ENCODE data around the gene HIP1. TPM values are rescaled to one million over a fixed set of nuclear protein-coding genes. Genes with fewer than 3 reads are reported as not detected.

The HIP1 gene
- total and polyA plus RNA-seq, 2 of the 4 experiments (the other 2 are of a cell fraction) = 6.8 to 10.0 TPM

- Histone ChIP-seq H2AFZ (replicated peaks; ENCODE audit: low read length, poor library complexity) (no peak overlapping the region), H3K36me3 (ENCODE audit: control insufficient read depth, insufficient read depth, low read length) (no peaks in the 10 kb centered on the region), H3K79me1 (ENCODE audit: low read depth in 1 of 2, low read length in 2 of 2) (no peaks in the 10 kb centered on the region; a peak in 1 of 4 replicates), H3K9ac (ENCODE audit: low read depth, low read length) (no peak overlapping the region), H3K9me3 (ENCODE audit: control insufficient read depth, insufficient read depth, low read length) (no peaks in the 10 kb centered on the region), H3K23ac (ENCODE audit: low read depth, low read length) (no peak overlapping the region), H3K56ac (ENCODE audit: extremely low read depth, insufficient read depth, low read length) (no peak overlapping the region), H4K20me1 (ENCODE audit: insufficient read depth, low read length) (no peaks in the 10 kb centered on the region), H3K4me2 (ENCODE audit: low read depth, low read length) (no peak overlapping the region), H3K9me1 (ENCODE audit: insufficient read depth, low read length) (no peaks in the 10 kb centered on the region), H2AK5ac (ENCODE audit: low read depth, low read length) (no peak overlapping the region), H3K4me1 (ENCODE audit: control insufficient read depth, insufficient read depth, low read length) (no peaks in the 10 kb centered on the region), H3K4me3 (ENCODE audit: insufficient read depth, low read depth, low read length) (no peak overlapping the region), H4K91ac (ENCODE audit: insufficient read depth, low read depth, low read length) (no peak overlapping the region), H2BK120ac (ENCODE audit: low read depth, low read length) (no peak overlapping the region), H2AK9ac (replicated peaks; ENCODE audit: low read depth, low read length, poor library complexity) (no peak overlapping the region), H3K4ac (ENCODE audit: low read depth, low read length) (no peak overlapping the region), H3K27ac (ENCODE audit: insufficient read depth, low read length) (no peak overlapping the region), H2BK20ac (ENCODE audit: low read depth, low read length) (no peak overlapping the region), H4K5ac (ENCODE audit: low read depth, low read length) (no peak overlapping the region), H2BK5ac (ENCODE audit: low read depth, low read length, poor library complexity, severe bottlenecking) (no peak overlapping the region), H3K18ac (ENCODE audit: low read depth, low read length) (no peak overlapping the region), H4K8ac (ENCODE audit: low read depth in 2 of 2, low read length in 2 of 2) (no peak overlapping the region), H3K27me3 (ENCODE audit: control insufficient read depth, insufficient read depth, low read length) (no peaks in the 10 kb centered on the region), H2BK15ac (ENCODE audit: low read depth, low read length) (no peak overlapping the region), H3K14ac (replicated peaks; ENCODE audit: low read depth, low read length) (no peak overlapping the region)
- DNase-seq = no peak
- dilution Hi-C loops (cut with HindIII; ENCODE audit: low sequenced_read_pairs, unreplicated experiment) = no loop called here
- intact Hi-C loops (cut with micrococcal nuclease) = no loop called here
- ATAC-seq (ENCODE audit: low read depth) = no peak
- CTCF ChIA-PET = no interaction called here
- 83% methylated on average over 6 of the region's 20 CpGs; no CpG with 5 or more reads in 1 of the 2 experiments for WGBS, 2 experiments (ENCODE audit: extremely low coverage in 2 of 2, insufficient read length in 1 of 2)
- no TSS peak for BruUV-seq (replicated peaks)
- in situ Hi-C loops (cut with MboI; ENCODE audit: low sequenced_read_pairs) = no loop called here
- POLR2A ChIA-PET (ENCODE audit: unreplicated experiment) = no interaction called here
- TF ChIP-seq ELK1 (IDR thresholded peaks at IDR 0.05; ENCODE audit: borderline replicate concordance, low read depth, low read length) (no peak), BHLHE40 (IDR thresholded peaks at IDR 0.05; ENCODE audit: low read depth, low read length) (no peak), USF2 (IDR thresholded peaks at IDR 0.05; ENCODE audit: low read depth, low read length) (no peak), FOS (IDR thresholded peaks at IDR 0.05; ENCODE audit: low read depth, low read length) (no peak), CHD1 (IDR thresholded peaks at IDR 0.05; ENCODE audit: low read depth, low read length) (no peak), RAD21 (IDR thresholded peaks at IDR 0.05; ENCODE audit: low read length) (no peak), SMC3 (IDR thresholded peaks at IDR 0.05; ENCODE audit: low read depth, low read length) (no peak), CEBPB (IDR thresholded peaks at IDR 0.05; ENCODE audit: low read depth, low read length) (no peak), RCOR1 (IDR thresholded peaks at IDR 0.05; ENCODE audit: insufficient replicate concordance, low read length) (no peak), MAFK (IDR thresholded peaks at IDR 0.05; ENCODE audit: low read depth, low read length) (no peak), MAZ (IDR thresholded peaks at IDR 0.05; ENCODE audit: borderline replicate concordance, low read depth, low read length) (no peak), NFE2L2 (IDR thresholded peaks at IDR 0.05; ENCODE audit: low read depth, low read length) (no peak), MXI1 (IDR thresholded peaks at IDR 0.05; ENCODE audit: borderline replicate concordance, low read depth, low read length) (no peak), RFX5 (IDR thresholded peaks at IDR 0.05; ENCODE audit: low read depth, low read length) (no peak)
- TF ChIP-seq, protein P1, sequence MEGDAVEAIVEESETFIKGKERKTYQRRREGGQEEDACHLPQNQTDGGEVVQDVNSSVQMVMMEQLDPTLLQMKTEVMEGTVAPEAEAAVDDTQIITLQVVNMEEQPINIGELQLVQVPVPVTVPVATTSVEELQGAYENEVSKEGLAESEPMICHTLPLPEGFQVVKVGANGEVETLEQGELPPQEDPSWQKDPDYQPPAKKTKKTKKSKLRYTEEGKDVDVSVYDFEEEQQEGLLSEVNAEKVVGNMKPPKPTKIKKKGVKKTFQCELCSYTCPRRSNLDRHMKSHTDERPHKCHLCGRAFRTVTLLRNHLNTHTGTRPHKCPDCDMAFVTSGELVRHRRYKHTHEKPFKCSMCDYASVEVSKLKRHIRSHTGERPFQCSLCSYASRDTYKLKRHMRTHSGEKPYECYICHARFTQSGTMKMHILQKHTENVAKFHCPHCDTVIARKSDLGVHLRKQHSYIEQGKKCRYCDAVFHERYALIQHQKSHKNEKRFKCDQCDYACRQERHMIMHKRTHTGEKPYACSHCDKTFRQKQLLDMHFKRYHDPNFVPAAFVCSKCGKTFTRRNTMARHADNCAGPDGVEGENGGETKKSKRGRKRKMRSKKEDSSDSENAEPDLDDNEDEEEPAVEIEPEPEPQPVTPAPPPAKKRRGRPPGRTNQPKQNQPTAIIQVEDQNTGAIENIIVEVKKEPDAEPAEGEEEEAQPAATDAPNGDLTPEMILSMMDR (conservative IDR thresholded peaks at IDR 0.05; ENCODE audit: low read depth, low read length) = no peak
Measured at GRCh38 chr7:75689246-75690099, 49.3 kb downstream of the HIP1 start.
